K562 (cell line): ENCODE data around the gene KLK13. TPM values are rescaled to one million over a fixed set of nuclear protein-coding genes. Genes with fewer than 3 reads are reported as not detected.

Experiments used
- BMI1 ChIP-seq: fragments of 150-350 bp; IDR thresholded peaks from 2 replicates; pipeline ENCODE4 v1.6.1; 2014; ENCODE audit warnings: low read length
- CEBPZ ChIP-seq: fragments of 150-350 bp; IDR thresholded peaks from 2 replicates; pipeline ENCODE4 v1.6.1; 2014; ENCODE audit warnings: low read depth, mild to moderate bottlenecking, low read length, borderline replicate concordance
- HDAC1 ChIP-seq, 2 experiments: fragments of 450-650 bp; IDR thresholded peaks; 2 replicates each; pipeline ENCODE4 v1.6.1; 2016 to 2017; ENCODE audit warnings: inconsistent platforms in 1 of 2, mild to moderate bottlenecking in 1 of 2, moderate library complexity in 1 of 2
- MAFF ChIP-seq: IDR thresholded peaks from 2 replicates; pipeline ENCODE4 v1.6.1; 2012; ENCODE audit warnings: low read length, improper control_type of control experiment
- RBM39 ChIP-seq: fragments of 200-400 bp; formaldehyde crosslinking; optimal IDR thresholded peaks from 2 replicates; pipeline ENCODE3; 2018; ENCODE audit warnings: low read depth, low read length
- SMAD1 ChIP-seq: fragments of 150-350 bp; IDR thresholded peaks from 2 replicates; pipeline ENCODE4 v1.6.1; 2014; ENCODE audit warnings: low read length, low read depth; ENCODE audit not compliant: partially characterized antibody
- TOE1 ChIP-seq, 2 experiments: fragments of 450-650 bp in 1 of 2; sonication (generic) in 1 of 2; formaldehyde crosslinking in 1 of 2; IDR thresholded peaks; 2 replicates each; pipeline versions ENCODE4 v1.7.1 to v1.8.0; 2016 to 2022; ENCODE audit warnings: borderline replicate concordance in 2 of 2, mild to moderate bottlenecking in 2 of 2, antibody characterized with exemption in 1 of 2, inconsistent platforms in 1 of 2, low read depth in 1 of 2, missing genetic modification reagents in 1 of 2, moderate library complexity in 1 of 2
- ZNF124 ChIP-seq: sonication (generic); formaldehyde crosslinking; IDR thresholded peaks from 2 replicates; pipeline ENCODE4 v1.8.1; 2022; ENCODE audit warnings: missing genetic modification reagents
- ZNF140 ChIP-seq: fragments of 250-450 bp; sonication (Bioruptor Pico); IDR thresholded peaks from 2 replicates; pipeline ENCODE4 v1.8.0; 2021; ENCODE audit warnings: moderate library complexity, mild to moderate bottlenecking, inconsistent platforms
- ZNF512 ChIP-seq: IDR thresholded peaks from 2 replicates; pipeline ENCODE4 v1.6.1; 2016; ENCODE audit warnings: missing genetic modification characterization, missing compliant biosample characterization
- polyA plus RNA-seq, 8 experiments: library from polyadenylated mRNA; depleted of rRNA in 4 of 8; stranded (reverse) in 5 of 8; unstranded in 3 of 8; fragments of >200 nt; fragmentation: Nextera tagmentation in 2 of 8; fragmentation: Illumina TruSeq in 1 of 8; extraction: Ambion mirVana in 2 of 8; extraction: Trizol in 1 of 8; gene quantifications; 2 replicates each; pipeline versions ENCODE4 v1.2.1 to v1.2.3, GENCODE V29; 2011 to 2014; ENCODE audit warnings: inconsistent platforms in 1 of 8, missing spikeins in 1 of 8
- total RNA-seq, 7 experiments: library from RNA; depleted of rRNA in 6 of 7; stranded (reverse); fragments of >200 nt in 6 of 7; fragmentation: Illumina TruSeq in 2 of 7; extraction: Trizol in 2 of 7; gene quantifications; 2 replicates each; pipeline versions ENCODE4 v1.2.1 to v1.2.3, GENCODE V29; 2011 to 2021; ENCODE audit warnings: low replicate concordance in 1 of 7
- TF ChIP-seq, protein P1 (sequence below), 2 experiments: fragments of 450-650 bp; formaldehyde crosslinking in 1 of 2; IDR thresholded peaks; 2 replicates each; pipeline versions ENCODE4 v1.4.0 to v1.6.1; 2014 to 2020; ENCODE audit warnings: mild to moderate bottlenecking in 2 of 2, borderline replicate concordance in 1 of 2, low read depth in 1 of 2
- TF ChIP-seq, protein P2 (sequence below): sonication (generic); formaldehyde crosslinking; IDR thresholded peaks from 2 replicates; pipeline ENCODE4 v1.9.0; 2022; ENCODE audit warnings: mild to moderate bottlenecking, missing genetic modification reagents

Gene KLK13
- total and polyA plus RNA-seq, 9 of the 15 experiments (the other 6 are each of a cell fraction or from before 2014, with no cell fraction given): 0.72 to 9.0 (median 2.3) TPM

- TF ChIP-seq, protein P1, sequence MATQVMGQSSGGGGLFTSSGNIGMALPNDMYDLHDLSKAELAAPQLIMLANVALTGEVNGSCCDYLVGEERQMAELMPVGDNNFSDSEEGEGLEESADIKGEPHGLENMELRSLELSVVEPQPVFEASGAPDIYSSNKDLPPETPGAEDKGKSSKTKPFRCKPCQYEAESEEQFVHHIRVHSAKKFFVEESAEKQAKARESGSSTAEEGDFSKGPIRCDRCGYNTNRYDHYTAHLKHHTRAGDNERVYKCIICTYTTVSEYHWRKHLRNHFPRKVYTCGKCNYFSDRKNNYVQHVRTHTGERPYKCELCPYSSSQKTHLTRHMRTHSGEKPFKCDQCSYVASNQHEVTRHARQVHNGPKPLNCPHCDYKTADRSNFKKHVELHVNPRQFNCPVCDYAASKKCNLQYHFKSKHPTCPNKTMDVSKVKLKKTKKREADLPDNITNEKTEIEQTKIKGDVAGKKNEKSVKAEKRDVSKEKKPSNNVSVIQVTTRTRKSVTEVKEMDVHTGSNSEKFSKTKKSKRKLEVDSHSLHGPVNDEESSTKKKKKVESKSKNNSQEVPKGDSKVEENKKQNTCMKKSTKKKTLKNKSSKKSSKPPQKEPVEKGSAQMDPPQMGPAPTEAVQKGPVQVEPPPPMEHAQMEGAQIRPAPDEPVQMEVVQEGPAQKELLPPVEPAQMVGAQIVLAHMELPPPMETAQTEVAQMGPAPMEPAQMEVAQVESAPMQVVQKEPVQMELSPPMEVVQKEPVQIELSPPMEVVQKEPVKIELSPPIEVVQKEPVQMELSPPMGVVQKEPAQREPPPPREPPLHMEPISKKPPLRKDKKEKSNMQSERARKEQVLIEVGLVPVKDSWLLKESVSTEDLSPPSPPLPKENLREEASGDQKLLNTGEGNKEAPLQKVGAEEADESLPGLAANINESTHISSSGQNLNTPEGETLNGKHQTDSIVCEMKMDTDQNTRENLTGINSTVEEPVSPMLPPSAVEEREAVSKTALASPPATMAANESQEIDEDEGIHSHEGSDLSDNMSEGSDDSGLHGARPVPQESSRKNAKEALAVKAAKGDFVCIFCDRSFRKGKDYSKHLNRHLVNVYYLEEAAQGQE (IDR thresholded peaks at IDR 0.05; ENCODE audit: borderline replicate concordance): no peak
- TF ChIP-seq, protein P1 (CRISPR knock-in tag; IDR thresholded peaks at IDR 0.05; ENCODE audit: low read depth): no peak
- TF ChIP-seq MAFF (no peak), ZNF140 (CRISPR knock-in tag) (no peak), HDAC1 (IDR thresholded peaks at IDR 0.05) (no peak), RBM39 (no peak), BMI1 (no peak), CEBPZ (no peak), ZNF124 (no peak), TOE1 (IDR thresholded peaks at IDR 0.05; ENCODE audit: borderline replicate concordance) (no peak), TOE1 (CRISPR knock-in tag; IDR thresholded peaks at IDR 0.05; ENCODE audit: borderline replicate concordance, low read depth) (no peak), ZNF512 (tag) (no peak), SMAD1 (no peak)
- TF ChIP-seq, protein P2, sequence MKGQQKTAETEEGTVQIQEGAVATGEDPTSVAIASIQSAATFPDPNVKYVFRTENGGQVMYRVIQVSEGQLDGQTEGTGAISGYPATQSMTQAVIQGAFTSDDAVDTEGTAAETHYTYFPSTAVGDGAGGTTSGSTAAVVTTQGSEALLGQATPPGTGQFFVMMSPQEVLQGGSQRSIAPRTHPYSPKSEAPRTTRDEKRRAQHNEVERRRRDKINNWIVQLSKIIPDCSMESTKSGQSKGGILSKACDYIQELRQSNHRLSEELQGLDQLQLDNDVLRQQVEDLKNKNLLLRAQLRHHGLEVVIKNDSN (CRISPR knock-in tag): no peak
These were observed 11.1 kb upstream of the KLK13 start (continued) for GRCh38 chr19:51075998-51076397.
